ENCODE results near the gene PISD. TPM values are rescaled to one million over a fixed set of nuclear protein-coding genes. Genes with fewer than 3 reads are reported as not detected.

The PISD gene
- total and polyA plus RNA-seq, 5 donors from 2014 or later = 12.7 to 41.5 (median 17.2) TPM

DNA sequence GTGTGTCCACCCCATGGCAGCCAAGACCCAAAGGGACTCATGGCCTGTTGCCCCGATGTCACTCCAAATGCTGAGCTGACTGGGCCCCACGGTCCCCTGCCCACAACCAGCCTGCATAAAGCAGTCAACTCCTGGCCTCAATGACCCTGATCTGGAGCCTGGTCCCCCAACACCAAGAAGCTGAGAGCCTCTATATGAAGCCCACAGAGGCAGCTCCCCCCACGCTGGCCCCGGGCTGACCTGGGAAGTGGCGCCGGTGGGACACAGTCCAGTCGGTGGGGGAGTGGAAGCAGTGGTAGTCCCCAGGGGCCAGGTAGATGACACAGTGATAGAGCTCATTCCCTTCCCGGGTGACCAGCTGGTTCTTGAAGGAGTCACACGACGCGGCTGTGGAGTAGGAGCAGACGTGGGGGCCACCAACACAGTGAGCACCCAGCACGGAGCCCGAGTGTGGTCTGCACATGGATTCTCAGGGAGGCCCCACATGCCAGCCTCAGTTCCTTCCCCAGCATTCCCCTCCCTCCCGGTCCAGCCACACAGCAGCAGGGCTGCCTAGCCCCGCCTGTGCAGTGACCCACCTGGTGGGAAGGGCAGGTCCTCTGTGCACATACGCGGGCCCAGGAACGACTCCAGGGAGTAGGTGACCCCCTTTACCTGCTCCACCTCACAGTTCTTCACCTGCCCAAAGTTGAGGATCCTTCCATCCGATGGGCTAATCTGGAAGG is 41.1 kb downstream of the PISD start:
- ATAC-seq (ENCODE audit: low read depth in 2 of 2) (no peak), DNase-seq (no peak)
- Mint-ChIP-seq H3K27me3 (no peaks in the 10 kb centered on the region), H3K4me1 (peaks cover 0 to 19% (median 4%) of the 10 kb centered on the region in 4 donors), H3K4me3 (no peak overlapping the region), H3K36me3 (peaks cover 10% of the 10 kb centered on the region), H3K9me3 (peaks cover 0 to 3% (median 0%) of the 10 kb centered on the region in 7 donors), H3K27ac (peak overlapping the region in 2 of 3 donors; percentile 36 to 38)
- Histone ChIP-seq H3K4me3 (ENCODE audit: low read depth, low read length) (no peak overlapping the region), H3K27ac (ENCODE audit: insufficient read depth, low read length, poor library complexity, severe bottlenecking) (no peak overlapping the region), H3K27me3 (ENCODE audit: control insufficient read depth, insufficient read depth, low read length) (no peaks in the 10 kb centered on the region), H3K36me3 (ENCODE audit: control insufficient read depth, insufficient read depth, low read length) (peaks cover 31% of the 10 kb centered on the region), H3K9me3 (ENCODE audit: control insufficient read depth in 2 of 2, low read length in 2 of 2) (no peaks in the 10 kb centered on the region), H3K4me1 (ENCODE audit: control insufficient read depth, insufficient read depth, low read length, poor library complexity, severe bottlenecking) (no peaks in the 10 kb centered on the region)

DNA sequence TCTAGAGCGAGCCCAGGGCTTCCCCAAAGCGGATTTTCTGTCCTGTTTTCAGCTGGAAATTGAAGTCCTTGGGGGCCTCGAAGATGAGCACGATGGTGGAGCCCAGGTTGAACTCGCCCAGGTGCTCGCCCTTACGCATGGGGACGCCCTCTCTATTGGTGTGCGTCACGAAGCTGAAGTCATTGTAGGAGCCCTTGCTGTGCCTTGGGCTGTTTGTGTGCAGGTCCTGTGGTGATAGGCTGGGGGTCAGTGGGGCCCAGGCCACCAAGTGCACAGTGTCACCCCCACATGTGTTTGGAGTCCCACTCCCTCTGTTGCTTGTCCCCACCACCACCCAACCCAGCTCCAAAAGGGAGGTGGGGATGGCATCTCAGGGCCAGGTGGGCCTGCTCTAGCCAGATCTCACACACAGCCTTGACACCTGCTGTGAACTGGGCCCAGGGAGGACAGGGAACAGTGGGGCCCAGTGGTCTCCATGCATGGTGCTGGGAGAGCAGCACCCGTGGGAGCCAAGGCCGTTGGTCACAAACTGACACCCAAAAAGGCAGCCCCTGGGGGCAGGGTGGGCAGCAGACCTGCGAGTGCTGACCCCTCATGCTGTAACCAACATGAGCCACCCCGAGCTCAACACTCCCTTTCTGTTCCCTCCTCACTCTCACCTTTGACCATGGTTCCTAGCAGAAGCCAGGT is 42.3 kb downstream of the PISD start:
- no peaks in the 10 kb centered on the region for H3K4me1 ChIP-seq (ENCODE audit: control insufficient read depth, insufficient read depth, low read length, poor library complexity, severe bottlenecking)
- H3K27me3 ChIP-seq (ENCODE audit: control insufficient read depth, insufficient read depth, low read length) = no peaks in the 10 kb centered on the region
- H3K27me3 Mint-ChIP-seq = no peaks in the 10 kb centered on the region
- peaks cover 18% of the 10 kb centered on the region for H3K36me3 Mint-ChIP-seq
- DNase-seq (no peak), ATAC-seq (ENCODE audit: low read depth in 2 of 2) (no peak)
- no peak overlapping the region for H3K4me3 ChIP-seq (ENCODE audit: low read depth, low read length)
- H3K4me3 Mint-ChIP-seq = no peak overlapping the region
- H3K9me3 Mint-ChIP-seq = peaks cover 0 to 3% (median 0%) of the 10 kb centered on the region in 7 donors
- H3K4me1 Mint-ChIP-seq = peaks cover 0 to 21% (median 9%) of the 10 kb centered on the region in 4 donors
- H3K9me3 ChIP-seq (ENCODE audit: control insufficient read depth in 2 of 2, low read length in 2 of 2) = no peaks in the 10 kb centered on the region
- peak overlapping the region; percentile 36 to 88 (median 55) for H3K27ac Mint-ChIP-seq
- peaks cover 31% of the 10 kb centered on the region for H3K36me3 ChIP-seq (ENCODE audit: control insufficient read depth, insufficient read depth, low read length)
- no peak overlapping the region for H3K27ac ChIP-seq (ENCODE audit: insufficient read depth, low read length, poor library complexity, severe bottlenecking)

DNA sequence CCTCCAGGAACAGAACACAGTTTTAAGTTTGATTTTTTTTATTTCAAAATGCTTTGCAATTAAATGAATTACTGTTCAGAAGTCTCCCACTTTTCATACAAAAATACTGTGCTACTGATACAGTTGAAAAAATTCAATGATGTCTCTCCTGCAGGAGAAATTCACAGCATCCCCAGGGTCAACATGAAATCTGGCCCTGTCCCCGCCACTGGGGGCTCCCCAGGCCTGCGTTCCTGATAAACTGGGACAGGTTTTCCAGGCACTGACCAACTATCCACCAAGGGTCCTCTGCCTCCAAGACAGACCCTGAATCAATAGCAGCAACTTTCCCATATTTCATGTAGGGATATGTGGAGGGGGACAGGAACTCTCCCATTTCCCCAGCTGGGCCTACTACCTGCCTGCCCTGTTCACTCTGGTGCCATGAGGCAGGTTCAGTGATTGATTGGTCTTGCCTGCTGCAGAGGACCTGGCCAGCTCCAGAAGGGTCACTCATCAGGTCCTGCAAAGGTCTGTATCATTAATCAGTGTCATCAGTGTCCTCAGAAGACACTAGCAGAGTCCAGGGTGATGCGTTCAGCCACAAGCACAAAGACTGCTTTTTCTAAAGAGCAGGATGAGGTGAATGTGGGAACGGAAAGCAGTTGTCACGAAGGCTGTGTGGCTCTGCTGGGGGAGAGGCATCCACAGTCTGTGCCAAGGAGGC is 43.4 kb downstream of the PISD start:
- H3K4me1 ChIP-seq (ENCODE audit: control insufficient read depth, insufficient read depth, low read length, poor library complexity, severe bottlenecking) = no peaks in the 10 kb centered on the region
- DNase-seq (no peak), ATAC-seq (ENCODE audit: low read depth in 2 of 2) (no peak)
- no peaks in the 10 kb centered on the region for H3K27me3 ChIP-seq (ENCODE audit: control insufficient read depth, insufficient read depth, low read length)
- H3K27ac ChIP-seq (ENCODE audit: insufficient read depth, low read length, poor library complexity, severe bottlenecking) = no peak overlapping the region
- peaks cover 22% of the 10 kb centered on the region for H3K36me3 Mint-ChIP-seq
- H3K27ac Mint-ChIP-seq = peak overlapping the region in 1 of 3 donors; percentile 55
- no peaks in the 10 kb centered on the region for H3K9me3 ChIP-seq (ENCODE audit: control insufficient read depth in 2 of 2, low read length in 2 of 2)
- H3K4me3 Mint-ChIP-seq = no peak overlapping the region
- H3K36me3 ChIP-seq (ENCODE audit: control insufficient read depth, insufficient read depth, low read length) = peaks cover 36% of the 10 kb centered on the region
- peaks cover 0 to 3% (median 0%) of the 10 kb centered on the region in 7 donors for H3K9me3 Mint-ChIP-seq
- H3K27me3 Mint-ChIP-seq = no peaks in the 10 kb centered on the region
- peaks cover 0 to 15% (median 12%) of the 10 kb centered on the region in 4 donors for H3K4me1 Mint-ChIP-seq
- H3K4me3 ChIP-seq (ENCODE audit: low read depth, low read length) = no peak overlapping the region

DNA sequence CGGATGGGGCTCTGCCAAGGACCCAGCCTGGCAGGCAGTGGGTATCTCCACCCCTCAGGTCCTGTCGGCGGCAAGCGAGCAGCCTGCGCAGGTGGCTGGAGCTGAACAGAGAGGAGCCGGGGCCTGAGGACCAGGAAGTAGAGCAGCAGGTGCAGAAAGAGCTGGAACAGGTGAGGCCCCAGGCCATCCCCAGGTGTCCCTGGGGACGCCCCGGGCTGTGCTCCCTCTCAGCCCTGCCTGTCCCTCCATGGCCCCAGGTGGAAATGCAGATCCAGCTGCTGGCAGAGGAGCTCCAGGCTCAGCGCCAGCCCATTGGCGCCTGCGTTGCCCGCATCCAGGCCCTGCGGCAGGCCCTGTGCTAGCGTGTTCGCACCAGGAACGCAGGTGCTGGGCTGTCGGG is 44.0 kb downstream of the PISD start:
- no peak overlapping the region for H3K4me3 Mint-ChIP-seq
- DNase-seq (no peak), ATAC-seq (ENCODE audit: low read depth in 2 of 2) (no peak)
- no peaks in the 10 kb centered on the region for H3K27me3 ChIP-seq (ENCODE audit: control insufficient read depth, insufficient read depth, low read length)
- H3K36me3 Mint-ChIP-seq = peaks cover 22% of the 10 kb centered on the region
- H3K27me3 Mint-ChIP-seq = no peaks in the 10 kb centered on the region
- no peaks in the 10 kb centered on the region for H3K9me3 ChIP-seq (ENCODE audit: control insufficient read depth in 2 of 2, low read length in 2 of 2)
- H3K4me1 ChIP-seq (ENCODE audit: control insufficient read depth, insufficient read depth, low read length, poor library complexity, severe bottlenecking) = no peaks in the 10 kb centered on the region
- peaks cover 0 to 3% (median 0%) of the 10 kb centered on the region in 7 donors for H3K9me3 Mint-ChIP-seq
- H3K4me3 ChIP-seq (ENCODE audit: low read depth, low read length) = no peak overlapping the region
- no peak overlapping the region for H3K27ac ChIP-seq (ENCODE audit: insufficient read depth, low read length, poor library complexity, severe bottlenecking)
- H3K27ac Mint-ChIP-seq = no peak overlapping the region
- H3K4me1 Mint-ChIP-seq = peaks cover 0 to 15% (median 12%) of the 10 kb centered on the region in 4 donors
- peaks cover 39% of the 10 kb centered on the region for H3K36me3 ChIP-seq (ENCODE audit: control insufficient read depth, insufficient read depth, low read length)

DNA sequence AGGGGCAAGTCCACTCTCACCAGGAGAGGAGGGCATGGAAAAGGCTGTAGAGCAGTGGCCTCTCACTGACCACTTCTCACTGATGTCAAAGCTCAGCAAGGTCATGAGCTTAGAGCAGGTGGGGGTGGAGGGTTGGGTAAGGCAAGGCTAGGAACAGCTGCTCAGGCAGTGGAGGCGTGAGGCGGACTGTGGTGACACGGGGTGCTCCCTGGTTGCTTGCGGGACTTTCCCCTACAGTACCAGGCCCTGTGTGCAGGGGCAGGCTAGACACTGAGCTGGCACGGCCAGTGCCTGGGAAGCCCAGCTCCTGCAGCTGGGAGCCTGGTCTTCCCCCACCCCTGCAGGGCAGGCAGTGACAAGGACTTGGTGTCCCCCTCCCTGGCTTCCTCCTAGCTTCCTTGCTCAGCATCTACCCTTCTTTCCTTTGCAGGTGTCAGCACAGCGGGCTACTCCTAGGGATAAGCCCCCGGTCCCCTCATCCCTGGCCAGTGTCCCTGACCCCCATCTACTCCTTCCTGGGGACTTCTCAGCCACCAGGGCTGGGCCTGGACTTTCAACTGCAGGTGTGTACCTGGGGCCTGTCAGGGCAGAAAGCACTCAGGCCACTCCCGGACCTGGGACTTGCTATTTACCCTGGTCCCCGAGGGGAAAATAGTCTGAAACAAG is 45.6 kb downstream of the PISD start:
- no peak for DNase-seq
- H3K36me3 Mint-ChIP-seq = peaks cover 27% of the 10 kb centered on the region

DNA sequence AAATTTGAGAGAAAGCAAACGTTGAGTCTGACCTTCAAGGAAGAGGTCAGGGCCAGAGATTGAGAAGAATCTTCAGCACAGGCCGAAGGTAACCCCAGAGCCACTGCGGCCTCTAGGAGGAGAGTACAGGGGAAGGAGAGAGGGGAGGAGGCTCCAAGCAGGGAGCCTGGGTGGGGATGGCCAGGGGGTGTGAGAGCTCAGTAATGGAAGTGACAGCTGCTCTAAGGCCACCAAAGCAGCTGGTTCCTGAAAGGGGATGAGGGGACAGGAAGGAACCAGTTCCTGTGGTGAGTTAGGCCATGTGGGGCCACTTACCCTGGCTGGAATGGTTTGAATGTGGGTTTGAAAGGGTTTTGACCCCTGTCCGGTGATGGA is 46.1 kb downstream of the PISD start:
- Histone ChIP-seq H3K27ac (ENCODE audit: insufficient read depth, low read length, poor library complexity, severe bottlenecking) (peak overlapping the region; percentile 44), H3K4me1 (ENCODE audit: control insufficient read depth, insufficient read depth, low read length, poor library complexity, severe bottlenecking) (no peaks in the 10 kb centered on the region), H3K4me3 (ENCODE audit: low read depth, low read length) (no peak overlapping the region), H3K9me3 (ENCODE audit: control insufficient read depth in 2 of 2, low read length in 2 of 2) (no peaks in the 10 kb centered on the region), H3K36me3 (ENCODE audit: control insufficient read depth, insufficient read depth, low read length) (peaks cover 40% of the 10 kb centered on the region), H3K27me3 (ENCODE audit: control insufficient read depth, insufficient read depth, low read length) (no peaks in the 10 kb centered on the region)
- Mint-ChIP-seq H3K4me3 (peak overlapping the region in 1 of 4 donors; percentile 56), H3K27ac (peak overlapping the region; percentile 82 to 92 (median 82)), H3K27me3 (no peaks in the 10 kb centered on the region), H3K36me3 (peaks cover 27% of the 10 kb centered on the region), H3K9me3 (peaks cover 0 to 1% (median 0%) of the 10 kb centered on the region in 7 donors), H3K4me1 (peaks cover 0 to 14% (median 12%) of the 10 kb centered on the region in 4 donors)
- ATAC-seq (ENCODE audit: low read depth in 2 of 2) (no peak), DNase-seq (no peak)

More for the DNA sequence above, 45.6 kb downstream of the PISD start:
- H3K9me3 Mint-ChIP-seq = peaks cover 0 to 1% (median 0%) of the 10 kb centered on the region in 7 donors
- Histone ChIP-seq H3K4me3 (ENCODE audit: low read depth, low read length) (no peak overlapping the region), H3K4me1 (ENCODE audit: control insufficient read depth, insufficient read depth, low read length, poor library complexity, severe bottlenecking) (no peaks in the 10 kb centered on the region), H3K27me3 (ENCODE audit: control insufficient read depth, insufficient read depth, low read length) (no peaks in the 10 kb centered on the region), H3K27ac (ENCODE audit: insufficient read depth, low read length, poor library complexity, severe bottlenecking) (peak overlapping the region; percentile 44), H3K36me3 (ENCODE audit: control insufficient read depth, insufficient read depth, low read length) (peaks cover 40% of the 10 kb centered on the region), H3K9me3 (ENCODE audit: control insufficient read depth in 2 of 2, low read length in 2 of 2) (no peaks in the 10 kb centered on the region)
- H3K4me1 Mint-ChIP-seq = peaks cover 0 to 14% (median 12%) of the 10 kb centered on the region in 4 donors
- peak; percentile 22 to 51 for ATAC-seq (ENCODE audit: low read depth in 2 of 2)
- H3K4me3 Mint-ChIP-seq = peak overlapping the region in 3 of 4 donors; percentile 38 to 73 (median 56)
- no peaks in the 10 kb centered on the region for H3K27me3 Mint-ChIP-seq
- H3K27ac Mint-ChIP-seq = peak overlapping the region in 2 of 3 donors; percentile 82 to 92

GRCh38 chr22:31615491-31615860 is 46.5 kb downstream of the PISD start:
- H3K36me3 Mint-ChIP-seq = peaks cover 27% of the 10 kb centered on the region
- DNase-seq (no peak), ATAC-seq (ENCODE audit: low read depth in 2 of 2) (no peak)
- Histone ChIP-seq H3K36me3 (ENCODE audit: control insufficient read depth, insufficient read depth, low read length) (peaks cover 44% of the 10 kb centered on the region), H3K27me3 (ENCODE audit: control insufficient read depth, insufficient read depth, low read length) (no peaks in the 10 kb centered on the region), H3K27ac (ENCODE audit: insufficient read depth, low read length, poor library complexity, severe bottlenecking) (peak overlapping the region; percentile 44), H3K4me3 (ENCODE audit: low read depth, low read length) (no peak overlapping the region), H3K9me3 (ENCODE audit: control insufficient read depth in 2 of 2, low read length in 2 of 2) (no peaks in the 10 kb centered on the region), H3K4me1 (ENCODE audit: control insufficient read depth, insufficient read depth, low read length, poor library complexity, severe bottlenecking) (no peaks in the 10 kb centered on the region)
- H3K4me3 Mint-ChIP-seq = peak overlapping the region in 1 of 4 donors; percentile 56
- no peaks in the 10 kb centered on the region for H3K27me3 Mint-ChIP-seq
- H3K4me1 Mint-ChIP-seq = peaks cover 0 to 14% (median 12%) of the 10 kb centered on the region in 4 donors
- H3K27ac Mint-ChIP-seq = peak overlapping the region; percentile 82 to 92 (median 82)
- H3K9me3 Mint-ChIP-seq = peaks cover 0 to 1% (median 0%) of the 10 kb centered on the region in 7 donors

All from CD4-positive, CD25-positive, alpha-beta regulatory T cell (primary cell).